IMR-90 (cell line): ENCODE results near the gene SLC39A2. TPM values are rescaled to one million over a fixed set of nuclear protein-coding genes. Genes with fewer than 3 reads are reported as not detected.

Experiments
- ATAC-seq: fragments of 200-7000 bp; cut with Tn5 transposase; 2 replicates; pipeline ENCODE4 v1.9.1; 2020; ENCODE audit warnings: low read depth, mild to moderate bottlenecking, moderate library complexity
- BruUV-seq: library from RNA; stranded (reverse); fragments of 400-500 nt; replicated peaks from 2 replicates; lab custom pipeline; 2021; lab: Mats Ljungman, UMichigan
- CTCF ChIA-PET: fragments of 300-600 bp; formaldehyde crosslinking; extraction: SDS; loops from one replicate; lab custom pipeline; 2021; ENCODE audit warnings: antibody characterized with exemption; lab: Yijun Ruan, JAX
- POLR2A ChIA-PET: fragments of 300-600 bp; sonication (Branson Sonifier 250); formaldehyde crosslinking; loops from one replicate; lab custom pipeline; 2022; ENCODE audit warnings: antibody characterized with exemption; ENCODE audit not compliant: unreplicated experiment; lab: Charles Lee
- DNase-seq: peaks from one replicate; pipeline ENCODE4 v3.0.0; 2013
- H2AFZ ChIP-seq: replicated peaks from 2 replicates; pipeline ENCODE3; 2013; ENCODE audit warnings: low read length, mild to moderate bottlenecking; ENCODE audit not compliant: poor library complexity
- H2AK5ac ChIP-seq: 2 replicates; pipeline ENCODE4 v1.6.1; 2013; ENCODE audit warnings: low read depth, low read length, inconsistent platforms
- H2AK9ac ChIP-seq: replicated peaks from 2 replicates; pipeline ENCODE3; 2013; ENCODE audit warnings: mild to moderate bottlenecking, low read depth, low read length, moderate library complexity; ENCODE audit not compliant: poor library complexity
- H2BK120ac ChIP-seq: 2 replicates; pipeline ENCODE4 v1.6.1; 2013; ENCODE audit warnings: low read depth, low read length, inconsistent platforms
- H2BK15ac ChIP-seq: 3 replicates; pipeline ENCODE4 v1.6.1; 2013; ENCODE audit warnings: low read depth, low read length, inconsistent platforms
- H2BK20ac ChIP-seq: 2 replicates; pipeline ENCODE4 v1.6.1; 2013; ENCODE audit warnings: low read depth, mild to moderate bottlenecking, inconsistent platforms, low read length, moderate library complexity
- H2BK5ac ChIP-seq: 2 replicates; pipeline ENCODE4 v1.6.1; 2013; ENCODE audit warnings: mild to moderate bottlenecking, low read depth, low read length, inconsistent platforms; ENCODE audit not compliant: poor library complexity, severe bottlenecking
- H3K14ac ChIP-seq: replicated peaks from 2 replicates; pipeline ENCODE4 v1.6.1; 2013; ENCODE audit warnings: low read depth, low read length, inconsistent platforms
- H3K18ac ChIP-seq: 2 replicates; pipeline ENCODE4 v1.6.1; 2013; ENCODE audit warnings: low read depth, low read length, control low read depth
- H3K23ac ChIP-seq: 2 replicates; pipeline ENCODE4 v1.6.1; 2013; ENCODE audit warnings: low read depth, low read length, inconsistent platforms
- H3K27ac ChIP-seq: 2 replicates; pipeline ENCODE4 v1.5.1; 2013; ENCODE audit warnings: mild to moderate bottlenecking, control low read depth, low read length; ENCODE audit not compliant: insufficient read depth
- H3K27me3 ChIP-seq: 2 replicates; pipeline ENCODE4 v1.6.1; 2013; ENCODE audit warnings: low read length; ENCODE audit not compliant: control insufficient read depth, insufficient read depth
- H3K36me3 ChIP-seq: 2 replicates; pipeline ENCODE4 v1.6.1; 2013; ENCODE audit warnings: low read length, mixed read lengths; ENCODE audit not compliant: control insufficient read depth, insufficient read depth
- H3K4ac ChIP-seq: 2 replicates; pipeline ENCODE4 v1.6.1; 2013; ENCODE audit warnings: low read depth, low read length, inconsistent platforms
- H3K4me1 ChIP-seq: 2 replicates; pipeline ENCODE4 v1.6.1; 2013; ENCODE audit warnings: low read length, mixed read lengths; ENCODE audit not compliant: control insufficient read depth, insufficient read depth
- H3K4me2 ChIP-seq: 2 replicates; pipeline ENCODE4 v1.6.1; 2013; ENCODE audit warnings: low read depth, mild to moderate bottlenecking, control low read depth, low read length, moderate library complexity
- H3K4me3 ChIP-seq: 2 replicates; pipeline ENCODE4 v1.5.1; 2013; ENCODE audit warnings: low read depth, mild to moderate bottlenecking, control low read depth, low read length, moderate library complexity; ENCODE audit not compliant: insufficient read depth
- H3K56ac ChIP-seq: 2 replicates; pipeline ENCODE4 v1.6.1; 2013; ENCODE audit warnings: low read length, inconsistent platforms; ENCODE audit not compliant: insufficient read depth; ENCODE audit errors: extremely low read depth
- H3K79me1 ChIP-seq, 2 experiments: 2 replicates each; pipeline ENCODE4 v1.6.1; 2013; ENCODE audit warnings: low read length in 2 of 2, inconsistent platforms in 1 of 2, low read depth in 1 of 2
- H3K9ac ChIP-seq: 2 replicates; pipeline ENCODE4 v1.6.1; 2013; ENCODE audit warnings: low read depth, low read length, control low read depth
- H3K9me1 ChIP-seq: 2 replicates; pipeline ENCODE4 v1.6.1; 2013; ENCODE audit warnings: low read length, inconsistent platforms; ENCODE audit not compliant: insufficient read depth
- H3K9me3 ChIP-seq: 2 replicates; pipeline ENCODE4 v1.6.1; 2013; ENCODE audit warnings: low read length; ENCODE audit not compliant: control insufficient read depth, insufficient read depth
- H4K20me1 ChIP-seq: 2 replicates; pipeline ENCODE4 v1.6.1; 2013; ENCODE audit warnings: low read length, inconsistent platforms; ENCODE audit not compliant: insufficient read depth
- H4K5ac ChIP-seq: 2 replicates; pipeline ENCODE4 v1.6.1; 2013; ENCODE audit warnings: mild to moderate bottlenecking, low read depth, low read length, control low read depth
- H4K8ac ChIP-seq, 2 experiments: 2 replicates each; pipeline ENCODE4 v1.6.1; 2013; ENCODE audit warnings: low read depth in 2 of 2, low read length in 2 of 2, control low read depth in 1 of 2, inconsistent platforms in 1 of 2
- H4K91ac ChIP-seq: 2 replicates; pipeline ENCODE4 v1.6.1; 2013; ENCODE audit warnings: low read depth, low read length, inconsistent platforms; ENCODE audit not compliant: insufficient read depth
- FOS ChIP-seq: fragments of 150-350 bp; IDR thresholded peaks from 2 replicates; pipeline ENCODE4 v1.6.1; 2016; ENCODE audit warnings: low read depth, low read length
- POLR2A ChIP-seq: IDR thresholded peaks from 2 replicates; pipeline ENCODE4 v1.6.1; 2012; ENCODE audit warnings: mild to moderate bottlenecking, low read depth, low read length
- RFX5 ChIP-seq: IDR thresholded peaks from 2 replicates; pipeline ENCODE4 v1.8.0; 2012; ENCODE audit warnings: low read depth, mild to moderate bottlenecking, low read length, moderate library complexity
- WGBS, 2 experiments: methylation state at CpG; one replicate each; pipeline versions ENCODE4 v1.1.5 to v1.1.7; 2013; ENCODE audit warnings: missing lambda C conversion rate in 2 of 2; ENCODE audit not compliant: insufficient read length in 1 of 2; ENCODE audit errors: extremely low coverage in 2 of 2; 5-methylcytosine and 5-hydroxymethylcytosine counted together
- dilution Hi-C: fragments of 300-500 bp; cut with HindIII; formaldehyde crosslinking; loops from one replicate; pipeline ENCODE4 v1.14.3; 2018; ENCODE audit warnings: low sequenced_read_pairs; ENCODE audit not compliant: unreplicated experiment
- in situ Hi-C: fragments of 300-500 bp; cut with MboI; formaldehyde crosslinking; loops from 3 replicates; pipeline ENCODE4 v1.14.3; 2019; ENCODE audit warnings: low sequenced_read_pairs, inconsistent platforms, mixed read lengths
- intact Hi-C: fragments of 100-400 bp; cut with micrococcal nuclease; formaldehyde crosslinking; loops from 2 replicates; pipeline ENCODE4 v1.10.0; 2022
- polyA plus RNA-seq, 3 experiments: library from polyadenylated mRNA; depleted of rRNA; stranded (reverse); fragments of >200 nt; gene quantifications; 2 replicates each; pipeline ENCODE4 v1.2.3, GENCODE V29; 2012; ENCODE audit warnings: low replicate concordance in 1 of 3
- total RNA-seq: library from RNA; depleted of rRNA; stranded (reverse); fragments of >200 nt; gene quantifications from 2 replicates; pipeline ENCODE4 v1.2.3, GENCODE V29; 2012

SLC39A2 gene
- total and polyA plus RNA-seq, 2 of the 4 experiments (the other 2 are of a cell fraction), result not detected

- Histone ChIP-seq H3K27ac (peak overlapping the region; percentile 6; the same call in 1 of the 2 replicates), H3K4me1 (peaks cover 5% of the 10 kb centered on the region; the same call in 1 of the 2 replicates), H2BK20ac (peak overlapping the region; percentile 64; the same call in 1 of the 2 replicates), H2BK15ac (peak overlapping the region; percentile 95; the same call in 2 of the 3 replicates), H3K36me3 (no peaks in the 10 kb centered on the region), H4K8ac (peak overlapping the region; percentile 85 to 89), H4K5ac (peak overlapping the region; percentile 10), H2BK5ac (peak overlapping the region; percentile 2), H4K20me1 (no peaks in the 10 kb centered on the region), H3K79me1 (no peaks in the 10 kb centered on the region), H3K56ac (no peak overlapping the region), H3K18ac (peak overlapping the region; percentile 0; the same call in 1 of the 2 replicates), H3K4me2 (peak overlapping the region; percentile 52), H4K91ac (peak overlapping the region; percentile 59), H2BK120ac (peak overlapping the region; percentile 83; the same call in 1 of the 2 replicates), H3K23ac (peak overlapping the region; percentile 17; the same call in 1 of the 2 replicates), H3K9me1 (peaks cover 4% of the 10 kb centered on the region; the same call in 1 of the 2 replicates), H3K4me3 (no peak overlapping the region), H3K4ac (peak overlapping the region; percentile 79), H2AK9ac (peak overlapping the region; percentile 6), H3K14ac (peak overlapping the region; percentile 46; the same call in 1 of the 2 replicates), H3K9ac (peak overlapping the region; percentile 4; the same call in 1 of the 2 replicates), H3K9me3 (no peaks in the 10 kb centered on the region), H2AFZ (peak overlapping the region; percentile 94), H3K27me3 (peaks cover 11% of the 10 kb centered on the region), H2AK5ac (no peak overlapping the region; the same call in 1 of the 2 replicates)
- DNase-seq (no peak), ATAC-seq (no peak)
- BruUV-seq, result no TSS peak
- POLR2A ChIA-PET, result no interaction called here
- in situ Hi-C loops, result no loop called here
- dilution Hi-C loops, result no loop called here
- WGBS, 2 experiments, result 13% methylated on average over 6 of the region's 8 CpGs; no CpG with 5 or more reads in 1 of the 2 experiments
- TF ChIP-seq POLR2A (no peak), RFX5 (no peak), FOS (no peak)
- intact Hi-C loops, result loop anchor here (1.0 to 5.0 kb wide), 6 partner anchors 69 to 362 kb away; no protein-coding TSS in a partner anchor
- CTCF ChIA-PET, result interaction anchor here (1.0 to 2.1 kb wide), 13 partner anchors 9 to 358 kb away, joined by 3 to 27 read pairs (median 7); no protein-coding TSS in a partner anchor
These were observed 27.4 kb upstream of the SLC39A2 start for GRCh38 chr14:20971705-20972021.
